Left hindlimb (tissue), 1 donor: Measurements from ENCODE around the gene CDHR3.
A peak's percentile ranks its signal among the peaks of the same experiment; 100 is the strongest.
"Not testable (repeated sequence)": the region's sequence is repeated elsewhere in the genome, so short reads cannot be mapped to it uniquely, and the experiment has no call there.

Source experiments
- DNase-seq: peaks from one replicate; pipeline ENCODE4 v3.0.0-alpha.2; 2018

The CDHR3 gene

GRCh38 chr7:106003525-106004064, 40.5 kb downstream of the CDHR3 start:
- DNase-seq = no peak

- DNase-seq = no peak
Observed at GRCh38 chr7:106006906-106007305, 43.8 kb downstream of the CDHR3 start.

GRCh38 chr7:106007796-106008195, 44.7 kb downstream of the CDHR3 start:
- DNase-seq = not testable (repeated sequence)

- DNase-seq = peak; percentile 85
Observed at GRCh38 chr7:106009503-106010226, 46.6 kb downstream of the CDHR3 start.

- DNase-seq = no peak
Observed at GRCh38 chr7:106010331-106010730, 47.3 kb downstream of the CDHR3 start.

GRCh38 chr7:106010866-106011265, 47.8 kb downstream of the CDHR3 start:
- DNase-seq = no peak

GRCh38 chr7:106012184-106012583, 49.1 kb downstream of the CDHR3 start:
- no peak for DNase-seq

- no peak for DNase-seq
Observed at GRCh38 chr7:106012935-106013439, 49.9 kb downstream of the CDHR3 start.

- no peak for DNase-seq
Observed at GRCh38 chr7:106015381-106016218, 52.5 kb downstream of the CDHR3 start.

- DNase-seq = no peak
Observed at GRCh38 chr7:106016331-106016730, 53.3 kb downstream of the CDHR3 start.

- DNase-seq = no peak
Observed at GRCh38 chr7:106017657-106018056, 54.6 kb downstream of the CDHR3 start.

GRCh38 chr7:106018566-106019469, 55.8 kb downstream of the CDHR3 start:
- DNase-seq = no peak

- no peak for DNase-seq
Observed at GRCh38 chr7:106019470-106019820, 56.4 kb downstream of the CDHR3 start.

GRCh38 chr7:106021151-106022067, 58.3 kb downstream of the CDHR3 start:
- no peak for DNase-seq

GRCh38 chr7:106022193-106022821, 59.2 kb downstream of the CDHR3 start:
- DNase-seq = no peak

- DNase-seq = no peak
Observed at GRCh38 chr7:106023369-106024322, 60.6 kb downstream of the CDHR3 start.

GRCh38 chr7:106026101-106026500, 63.0 kb downstream of the CDHR3 start:
- DNase-seq = no peak

GRCh38 chr7:106029451-106029850, 66.4 kb downstream of the CDHR3 start:
- DNase-seq = no peak

GRCh38 chr7:106029941-106030340, 66.9 kb downstream of the CDHR3 start:
- DNase-seq = no peak
